ENCODE measurements around the gene TXNDC5.

- no peak for TF ChIP-seq CTCF (IDR thresholded peaks at IDR 0.05 in 2 of 3, conservative IDR thresholded peaks at IDR 0.05 in 1 of 3; ENCODE audit: borderline replicate concordance in 1 of 3, insufficient read depth in 1 of 3, low read depth in 2 of 3, low read length in 2 of 3)
- no peak for TF ChIP-seq SRF (IDR thresholded peaks at IDR 0.05; ENCODE audit: low read depth)
- no peak for TF ChIP-seq CEBPB (IDR thresholded peaks at IDR 0.05; ENCODE audit: low read depth)
- no peak for TF ChIP-seq ZNF274 (IDR thresholded peaks at IDR 0.05; ENCODE audit: low read depth, low read length)
Measured at GRCh38 chr6:7918403-7918802, 7.8 kb upstream of the TXNDC5 start.
